Measurements from ENCODE around the gene FANCF. TPM values are rescaled to one million over a fixed set of nuclear protein-coding genes. Genes with fewer than 3 reads are reported as not detected.

Gene FANCF
- total RNA-seq, 2 donors from 2014 or later = 6.0 to 7.4 TPM

DNA sequence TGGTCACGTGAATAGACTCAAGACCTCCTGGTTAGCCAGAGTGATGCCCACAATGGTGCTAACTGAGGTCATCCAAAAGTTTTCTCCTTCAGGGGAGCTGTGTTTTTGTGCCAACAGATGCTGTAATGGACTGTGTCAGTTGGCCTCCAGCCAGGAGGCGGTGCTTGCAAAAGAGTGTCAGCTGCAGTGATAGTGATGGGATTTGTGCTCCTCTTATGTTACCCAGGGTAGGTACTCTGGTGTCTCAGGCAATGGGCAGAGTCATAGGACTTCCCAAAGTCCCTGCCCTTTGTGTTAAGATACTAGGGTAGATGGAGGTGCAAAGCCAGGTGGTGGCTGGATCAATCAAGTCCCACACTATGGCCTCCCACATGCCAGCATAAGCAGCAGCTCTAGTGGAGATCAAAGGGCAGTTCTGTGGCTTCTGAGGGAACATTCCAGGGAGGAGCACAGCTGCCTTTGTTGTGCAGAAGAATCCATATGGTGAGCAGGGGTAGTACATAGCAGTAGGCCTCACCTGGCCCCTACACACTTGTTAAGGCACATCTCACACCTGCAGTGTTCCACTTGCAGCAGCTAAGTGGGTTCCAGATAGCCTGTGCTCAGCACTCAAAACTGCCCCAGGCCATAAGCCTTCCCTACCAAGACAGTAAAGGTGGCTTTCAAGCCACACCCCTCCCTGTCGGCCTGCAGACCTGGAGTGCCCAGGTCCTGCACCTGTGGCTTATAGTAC, 9.4 kb upstream of the FANCF start:
- ATAC-seq (ENCODE audit: insufficient number of reproducible peaks, low FRiP score, low read depth) (no peak), DNase-seq (ENCODE audit: low spot score) (no peak)
- no peak overlapping the region for H3K4me3 ChIP-seq
- no peaks in the 10 kb centered on the region for H3K27me3 ChIP-seq (replicated peaks; ENCODE audit: insufficient read depth)
- H3K27ac ChIP-seq = no peak overlapping the region
- H3K9me3 ChIP-seq = no peaks in the 10 kb centered on the region
- no peaks in the 10 kb centered on the region for H3K4me1 ChIP-seq (ENCODE audit: control insufficient read depth in 1 of 2, low read depth in 2 of 2)
- no peaks in the 10 kb centered on the region for H3K36me3 ChIP-seq
- TF ChIP-seq, protein P1, sequence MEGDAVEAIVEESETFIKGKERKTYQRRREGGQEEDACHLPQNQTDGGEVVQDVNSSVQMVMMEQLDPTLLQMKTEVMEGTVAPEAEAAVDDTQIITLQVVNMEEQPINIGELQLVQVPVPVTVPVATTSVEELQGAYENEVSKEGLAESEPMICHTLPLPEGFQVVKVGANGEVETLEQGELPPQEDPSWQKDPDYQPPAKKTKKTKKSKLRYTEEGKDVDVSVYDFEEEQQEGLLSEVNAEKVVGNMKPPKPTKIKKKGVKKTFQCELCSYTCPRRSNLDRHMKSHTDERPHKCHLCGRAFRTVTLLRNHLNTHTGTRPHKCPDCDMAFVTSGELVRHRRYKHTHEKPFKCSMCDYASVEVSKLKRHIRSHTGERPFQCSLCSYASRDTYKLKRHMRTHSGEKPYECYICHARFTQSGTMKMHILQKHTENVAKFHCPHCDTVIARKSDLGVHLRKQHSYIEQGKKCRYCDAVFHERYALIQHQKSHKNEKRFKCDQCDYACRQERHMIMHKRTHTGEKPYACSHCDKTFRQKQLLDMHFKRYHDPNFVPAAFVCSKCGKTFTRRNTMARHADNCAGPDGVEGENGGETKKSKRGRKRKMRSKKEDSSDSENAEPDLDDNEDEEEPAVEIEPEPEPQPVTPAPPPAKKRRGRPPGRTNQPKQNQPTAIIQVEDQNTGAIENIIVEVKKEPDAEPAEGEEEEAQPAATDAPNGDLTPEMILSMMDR (IDR thresholded peaks at IDR 0.05) = no peak

DNA sequence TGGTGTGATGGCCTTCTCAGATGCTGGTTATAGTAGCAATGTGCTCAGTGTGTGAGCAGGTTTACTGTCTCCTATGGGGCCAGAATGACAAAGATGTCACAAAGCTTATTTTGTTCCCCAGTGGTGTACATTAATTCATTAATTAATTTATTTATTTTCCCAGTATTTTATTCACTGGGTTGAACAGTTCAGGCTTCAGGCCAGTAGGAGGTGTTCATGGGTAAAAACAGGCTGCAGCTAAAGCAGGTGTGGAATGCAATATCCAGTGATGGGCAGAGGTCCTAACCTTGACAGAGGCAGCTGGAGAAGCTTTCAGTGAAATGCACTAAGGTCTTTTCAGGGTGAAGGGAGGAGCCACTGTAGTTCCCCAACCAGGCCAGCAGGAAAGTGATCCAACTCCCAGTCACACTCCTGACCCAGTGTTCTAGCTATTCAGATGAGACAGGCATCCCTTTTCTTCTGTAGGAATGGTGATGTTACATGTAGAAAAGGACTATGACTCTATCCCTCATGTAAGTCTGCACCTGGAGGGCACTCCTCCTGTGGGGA, 7.8 kb upstream of the FANCF start:
- no peak overlapping the region for H3K4me3 ChIP-seq
- no peaks in the 10 kb centered on the region for H3K4me1 ChIP-seq (ENCODE audit: control insufficient read depth in 1 of 2, low read depth in 2 of 2)
- DNase-seq (ENCODE audit: low spot score) (no peak), ATAC-seq (ENCODE audit: insufficient number of reproducible peaks, low FRiP score, low read depth) (no peak)
- no peaks in the 10 kb centered on the region for H3K27me3 ChIP-seq (replicated peaks; ENCODE audit: insufficient read depth)
- TF ChIP-seq, protein P1 (IDR thresholded peaks at IDR 0.05) = no peak
- no peaks in the 10 kb centered on the region for H3K36me3 ChIP-seq
- no peaks in the 10 kb centered on the region for H3K9me3 ChIP-seq
- H3K27ac ChIP-seq = no peak overlapping the region

DNA sequence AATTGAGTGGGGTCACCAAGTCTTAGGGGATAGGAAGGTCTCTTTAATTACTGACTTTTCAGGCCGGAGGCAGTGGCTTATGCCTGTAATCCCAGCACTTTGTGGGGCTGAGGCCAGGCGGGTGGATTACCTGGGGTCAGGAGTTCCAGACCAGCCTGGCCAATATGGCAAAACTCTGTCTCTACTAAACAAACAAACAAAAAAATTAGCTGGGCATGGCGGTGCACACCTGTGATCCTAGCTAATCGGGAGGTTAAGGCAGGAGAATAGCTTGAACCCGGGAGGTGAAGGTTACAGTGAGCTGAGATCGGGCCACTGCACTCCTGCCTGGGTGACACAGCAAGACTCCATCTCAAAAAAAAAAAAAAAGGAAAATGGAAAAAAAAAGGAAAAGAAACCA, 1.8 kb upstream of the FANCF start:
- no peak for ATAC-seq (ENCODE audit: insufficient number of reproducible peaks, low FRiP score, low read depth)

DNA sequence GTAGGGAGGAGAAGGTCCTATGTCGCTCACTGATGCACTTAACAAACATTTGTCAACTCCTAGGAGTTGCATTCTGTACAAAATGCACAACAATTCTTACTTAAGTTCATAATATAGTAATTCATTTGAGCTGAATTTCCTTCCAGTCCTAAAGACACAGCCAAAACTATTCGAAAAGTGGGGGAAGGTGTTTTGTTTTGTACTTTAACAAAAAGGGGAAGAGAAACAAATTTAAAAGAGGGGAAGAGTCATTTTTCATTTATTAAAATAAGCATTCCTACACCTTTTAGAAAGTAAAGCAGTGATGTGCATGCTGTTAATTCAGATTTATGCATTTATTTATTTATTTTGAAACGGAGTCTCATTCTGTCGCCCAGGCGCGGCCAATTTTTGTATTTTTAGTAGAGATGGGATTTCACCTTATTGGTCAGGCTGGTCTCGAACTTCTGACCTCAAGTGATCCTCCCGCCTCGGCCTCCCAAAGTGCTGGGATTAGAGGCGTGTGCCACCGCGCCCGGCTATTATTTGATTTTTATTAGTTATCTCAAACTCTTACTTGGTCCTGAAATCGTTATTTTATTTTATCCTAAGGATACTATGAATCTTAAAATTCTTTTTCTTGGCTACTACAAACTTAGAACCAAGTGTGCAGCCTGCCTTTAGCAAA, 1.1 kb upstream of the FANCF start:
- H3K9me3 ChIP-seq = no peaks in the 10 kb centered on the region
- DNase-seq (ENCODE audit: low spot score) (no peak), ATAC-seq (ENCODE audit: insufficient number of reproducible peaks, low FRiP score, low read depth) (no peak)
- peaks cover 14 to 18% of the 10 kb centered on the region in 2 donors for H3K4me1 ChIP-seq (ENCODE audit: control insufficient read depth in 1 of 2, low read depth in 2 of 2)
- no peak overlapping the region for H3K4me3 ChIP-seq
- no peaks in the 10 kb centered on the region for H3K27me3 ChIP-seq (replicated peaks; ENCODE audit: insufficient read depth)
- TF ChIP-seq, protein P1 (IDR thresholded peaks at IDR 0.05) = no peak
- no peaks in the 10 kb centered on the region for H3K36me3 ChIP-seq
- peak overlapping the region in 1 of 2 donors; percentile 90 for H3K27ac ChIP-seq

More for the DNA sequence above, 1.8 kb upstream of the FANCF start:
- Histone ChIP-seq H3K4me1 (ENCODE audit: control insufficient read depth in 1 of 2, low read depth in 2 of 2) (peaks cover 14 to 18% of the 10 kb centered on the region in 2 donors), H3K9me3 (no peaks in the 10 kb centered on the region), H3K27me3 (replicated peaks; ENCODE audit: insufficient read depth) (no peaks in the 10 kb centered on the region), H3K4me3 (no peak overlapping the region), H3K36me3 (no peaks in the 10 kb centered on the region), H3K27ac (no peak overlapping the region)
- TF ChIP-seq, protein P1 (IDR thresholded peaks at IDR 0.05) = no peak
- no peak for DNase-seq (ENCODE audit: low spot score)

DNA sequence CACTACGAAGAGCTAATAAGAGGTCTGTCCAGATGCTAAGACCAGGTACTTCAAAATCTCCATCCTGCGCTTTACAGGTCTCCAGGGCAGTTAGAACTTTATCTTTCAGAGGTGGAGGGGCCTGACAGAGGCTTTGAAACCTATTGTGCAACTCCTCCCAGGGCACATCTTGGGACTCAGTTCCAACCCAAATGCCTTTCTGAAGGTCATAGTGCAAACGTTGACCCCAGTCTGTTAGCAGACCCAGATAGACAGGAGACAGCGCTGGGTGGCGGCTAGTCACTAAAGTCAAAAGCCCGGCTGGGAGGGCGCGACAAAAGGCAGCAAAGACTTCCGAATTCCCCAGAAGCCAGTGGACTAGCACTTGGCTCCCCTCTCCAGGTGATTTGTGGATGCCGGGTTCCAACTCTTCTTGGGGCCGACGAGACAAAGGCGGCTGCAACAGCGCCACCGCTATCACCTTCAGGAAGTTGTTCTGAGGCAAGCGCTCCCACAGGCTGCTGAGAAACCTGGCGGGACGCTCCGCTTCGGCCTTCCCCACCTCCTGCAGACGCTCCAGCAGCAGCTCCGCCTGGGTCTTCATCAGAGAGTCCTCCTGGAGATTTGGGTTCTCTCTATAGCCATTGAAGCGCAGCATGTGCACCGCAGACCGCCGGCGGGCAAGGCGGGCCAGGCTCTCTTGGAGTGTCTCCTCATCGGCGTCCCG, 728 bp downstream of the FANCF start:
- Histone ChIP-seq H3K4me3 (peak overlapping the region; percentile 87), H3K36me3 (no peaks in the 10 kb centered on the region), H3K27me3 (replicated peaks; ENCODE audit: insufficient read depth) (no peaks in the 10 kb centered on the region), H3K27ac (peak overlapping the region; percentile 90 to 92), H3K4me1 (ENCODE audit: control insufficient read depth in 1 of 2, low read depth in 2 of 2) (peaks cover 14 to 18% of the 10 kb centered on the region in 2 donors), H3K9me3 (no peaks in the 10 kb centered on the region)
- ATAC-seq (ENCODE audit: insufficient number of reproducible peaks, low FRiP score, low read depth) (no peak), DNase-seq (ENCODE audit: low spot score) (no peak)
- TF ChIP-seq, protein P1 (IDR thresholded peaks at IDR 0.05) = no peak
